OCI-LY3 (cell line): ENCODE measurements around the gene AMBRA1.

Experiments
- H2AFZ ChIP-seq: fragments of 200-600, 300-600 bp; shearing (Covaris generic); 2 replicates; pipeline ENCODE4 v1.6.0; 2014; ENCODE audit warnings: antibody characterized with exemption, low read depth, low read length
- H3K27ac ChIP-seq: fragments of 200-600, 300-600 bp; sonication (generic); 2 replicates; pipeline ENCODE4 v1.5.1; 2014; ENCODE audit warnings: mild to moderate bottlenecking, low read length, moderate library complexity, mixed read lengths
- H3K27me3 ChIP-seq: fragments of 200-600, 300-600 bp; sonication (generic); 2 replicates; pipeline ENCODE4 v1.6.1; 2014; ENCODE audit warnings: low read depth, low read length, mixed read lengths
- H3K36me3 ChIP-seq: fragments of 200-600, 300-600 bp; sonication (generic); replicated peaks from 2 replicates; pipeline ENCODE3; 2014; ENCODE audit warnings: low read depth, low read length, mixed read lengths
- H3K4me1 ChIP-seq: fragments of 300-600, 200-600 bp; sonication (generic); 2 replicates; pipeline ENCODE4 v1.6.1; 2014; ENCODE audit warnings: low read length, mixed read lengths
- H3K4me2 ChIP-seq: fragments of 200-600, 300-600 bp; sonication (generic); 2 replicates; pipeline ENCODE4 v1.6.1; 2014; ENCODE audit warnings: low read length, mixed read lengths
- H3K4me3 ChIP-seq: fragments of 300-600, 200-600 bp; sonication (generic); 2 replicates; pipeline ENCODE4 v1.5.1; 2014; ENCODE audit warnings: antibody characterized with exemption, mild to moderate bottlenecking, low read length, moderate library complexity
- H3K79me2 ChIP-seq: fragments of 300-600, 200-600 bp; shearing (Covaris generic); 2 replicates; pipeline ENCODE4 v1.6.1; 2014; ENCODE audit warnings: mild to moderate bottlenecking, low read length, mixed read lengths
- H3K9ac ChIP-seq: fragments of 300-600, 200-600 bp; shearing (Covaris generic); 2 replicates; pipeline ENCODE4 v1.6.0; 2014; ENCODE audit warnings: mild to moderate bottlenecking, low read length, moderate library complexity
- H3K9me3 ChIP-seq: fragments of 200-600, 300-600 bp; shearing (Covaris generic); 2 replicates; pipeline ENCODE4 v1.6.1; 2014; ENCODE audit warnings: low read length, mixed read lengths; ENCODE audit not compliant: insufficient read depth
- H4K20me1 ChIP-seq: fragments of 200-600, 300-600 bp; sonication (generic); 2 replicates; pipeline ENCODE4 v1.6.1; 2016; ENCODE audit warnings: low read length, mixed read lengths; ENCODE audit not compliant: insufficient read depth
- EZH2phosphoT487 ChIP-seq: fragments of 200-600 bp; shearing (Covaris generic); IDR thresholded peaks from 2 replicates; pipeline ENCODE4 v1.6.1; 2018; ENCODE audit warnings: antibody characterized with exemption, mixed run types, low read depth
- TF ChIP-seq, protein P1 (sequence below): fragments of 200-600, 300-600 bp; sonication (generic); IDR thresholded peaks from 2 replicates; pipeline ENCODE4 v1.5.1; 2014; ENCODE audit warnings: antibody characterized with exemption, low read length, low read depth

AMBRA1 gene

DNA sequence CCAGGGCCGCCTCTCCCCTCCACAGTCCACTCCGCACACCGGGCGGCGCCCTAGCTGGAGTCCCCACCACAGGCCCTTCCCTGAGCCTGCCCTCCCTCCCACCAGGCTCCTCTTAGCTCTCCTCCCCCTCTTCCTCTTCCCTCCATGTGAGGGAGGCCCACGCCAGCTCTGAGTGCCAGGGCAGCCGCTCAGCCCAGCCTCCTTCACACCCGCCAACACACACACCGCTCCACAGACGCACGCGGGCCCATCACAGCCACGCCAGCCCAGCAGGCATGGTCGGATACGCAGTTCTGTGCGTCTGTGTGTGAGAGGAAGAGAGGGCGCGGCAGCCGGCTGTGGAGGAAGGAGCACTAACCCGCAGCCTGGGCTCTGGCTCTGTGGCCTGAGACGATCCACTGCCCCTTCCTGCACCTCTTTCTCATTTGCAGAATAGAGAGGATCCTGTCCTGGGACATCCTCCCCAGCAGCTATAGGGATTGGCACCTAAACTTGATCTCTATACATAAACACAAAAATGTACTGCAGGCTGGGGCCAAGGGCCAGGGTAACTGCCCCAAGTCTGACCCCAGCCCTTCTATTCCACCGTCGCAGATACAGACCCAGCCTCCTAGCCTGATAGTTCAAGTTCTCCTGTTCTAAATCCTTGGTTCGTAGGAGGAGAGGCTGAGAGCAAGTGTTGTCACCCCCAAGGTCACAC, 205.8 kb downstream of the AMBRA1 start:
- H3K27me3 ChIP-seq, result peaks cover 14% of the 10 kb centered on the region
- peaks cover under 1% of the 10 kb centered on the region for H3K4me1 ChIP-seq
- no peaks in the 10 kb centered on the region for H3K9me3 ChIP-seq
- no peaks in the 10 kb centered on the region for H3K79me2 ChIP-seq
- H3K4me3 ChIP-seq, result no peak overlapping the region
- no peak overlapping the region for H3K27ac ChIP-seq
- no peak overlapping the region for H2AFZ ChIP-seq
- no peaks in the 10 kb centered on the region for H3K36me3 ChIP-seq
- TF ChIP-seq, protein P1, sequence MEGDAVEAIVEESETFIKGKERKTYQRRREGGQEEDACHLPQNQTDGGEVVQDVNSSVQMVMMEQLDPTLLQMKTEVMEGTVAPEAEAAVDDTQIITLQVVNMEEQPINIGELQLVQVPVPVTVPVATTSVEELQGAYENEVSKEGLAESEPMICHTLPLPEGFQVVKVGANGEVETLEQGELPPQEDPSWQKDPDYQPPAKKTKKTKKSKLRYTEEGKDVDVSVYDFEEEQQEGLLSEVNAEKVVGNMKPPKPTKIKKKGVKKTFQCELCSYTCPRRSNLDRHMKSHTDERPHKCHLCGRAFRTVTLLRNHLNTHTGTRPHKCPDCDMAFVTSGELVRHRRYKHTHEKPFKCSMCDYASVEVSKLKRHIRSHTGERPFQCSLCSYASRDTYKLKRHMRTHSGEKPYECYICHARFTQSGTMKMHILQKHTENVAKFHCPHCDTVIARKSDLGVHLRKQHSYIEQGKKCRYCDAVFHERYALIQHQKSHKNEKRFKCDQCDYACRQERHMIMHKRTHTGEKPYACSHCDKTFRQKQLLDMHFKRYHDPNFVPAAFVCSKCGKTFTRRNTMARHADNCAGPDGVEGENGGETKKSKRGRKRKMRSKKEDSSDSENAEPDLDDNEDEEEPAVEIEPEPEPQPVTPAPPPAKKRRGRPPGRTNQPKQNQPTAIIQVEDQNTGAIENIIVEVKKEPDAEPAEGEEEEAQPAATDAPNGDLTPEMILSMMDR, result no peak
- no peak for TF ChIP-seq EZH2phosphoT487
- H3K9ac ChIP-seq, result no peak overlapping the region
- no peak overlapping the region for H3K4me2 ChIP-seq
- H4K20me1 ChIP-seq, result no peaks in the 10 kb centered on the region

- Histone ChIP-seq H3K79me2 (no peaks in the 10 kb centered on the region), H3K4me2 (no peak overlapping the region), H3K4me3 (no peak overlapping the region), H3K9ac (no peak overlapping the region), H3K4me1 (no peaks in the 10 kb centered on the region), H2AFZ (no peak overlapping the region), H3K36me3 (no peaks in the 10 kb centered on the region), H3K27ac (no peak overlapping the region), H3K9me3 (no peaks in the 10 kb centered on the region), H4K20me1 (no peaks in the 10 kb centered on the region), H3K27me3 (peaks cover 14% of the 10 kb centered on the region)
- no peak for TF ChIP-seq EZH2phosphoT487
- TF ChIP-seq, protein P1, result no peak
Measured at GRCh38 chr11:46387456-46387855, 206.4 kb downstream of the AMBRA1 start.

DNA sequence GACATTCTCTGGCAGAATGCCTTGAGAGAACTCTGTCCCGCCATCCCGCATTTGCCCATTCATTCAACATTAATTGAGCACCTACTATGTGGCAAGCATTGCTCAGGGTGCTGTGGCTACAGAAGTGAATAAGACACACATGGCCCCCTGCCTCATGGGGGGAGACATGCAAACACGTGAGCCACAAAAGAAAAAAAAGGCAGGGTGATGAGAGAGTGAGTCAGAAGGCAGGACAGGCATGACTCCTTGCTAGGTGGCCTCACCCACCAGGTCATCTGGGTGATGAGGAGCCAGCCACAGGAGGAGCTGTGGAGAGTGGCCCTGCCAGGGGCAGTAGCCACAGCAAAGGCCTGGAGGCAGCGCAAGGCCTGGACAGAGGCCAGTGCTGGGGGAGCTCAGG, 207.1 kb downstream of the AMBRA1 start:
- H3K4me3 ChIP-seq, result no peak overlapping the region
- no peak overlapping the region for H3K9ac ChIP-seq
- H3K4me1 ChIP-seq, result no peaks in the 10 kb centered on the region
- TF ChIP-seq, protein P1, result no peak
- TF ChIP-seq EZH2phosphoT487, result no peak
- no peaks in the 10 kb centered on the region for H3K36me3 ChIP-seq
- no peaks in the 10 kb centered on the region for H4K20me1 ChIP-seq
- no peaks in the 10 kb centered on the region for H3K9me3 ChIP-seq
- H3K27me3 ChIP-seq, result peaks cover 14% of the 10 kb centered on the region
- no peaks in the 10 kb centered on the region for H3K79me2 ChIP-seq
- no peak overlapping the region for H2AFZ ChIP-seq
- no peak overlapping the region for H3K4me2 ChIP-seq
- H3K27ac ChIP-seq, result no peak overlapping the region

DNA sequence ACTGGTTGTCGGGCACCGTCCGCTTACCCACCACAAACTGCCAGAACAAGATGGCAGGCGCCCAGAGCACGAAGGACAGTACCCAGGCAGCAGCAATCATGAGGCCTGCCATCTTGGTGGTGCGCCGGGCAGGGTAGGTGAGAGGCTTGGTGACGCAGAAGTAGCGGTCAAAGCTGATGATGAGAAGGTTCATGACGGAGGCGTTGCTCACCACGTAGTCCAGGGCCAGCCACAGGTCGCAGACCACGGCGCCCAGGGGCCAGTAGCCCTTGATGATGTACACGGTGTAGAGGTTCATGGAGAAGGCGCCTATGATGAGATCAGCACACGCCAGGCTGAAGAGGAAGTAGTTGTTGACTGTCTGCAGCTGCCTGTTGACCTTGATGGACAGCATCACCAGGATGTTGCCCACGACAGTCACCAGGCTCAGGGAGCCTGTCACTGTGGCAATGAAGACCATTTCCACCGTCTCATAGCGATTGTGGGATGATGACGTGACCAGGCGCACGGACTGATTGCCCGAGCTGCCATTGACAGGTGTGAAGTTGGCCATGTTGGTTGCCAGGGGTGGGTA, 207.7 kb downstream of the AMBRA1 start:
- Histone ChIP-seq H3K4me2 (no peak overlapping the region), H3K9ac (no peak overlapping the region), H3K36me3 (no peaks in the 10 kb centered on the region), H3K4me3 (no peak overlapping the region), H3K79me2 (no peaks in the 10 kb centered on the region), H2AFZ (no peak overlapping the region), H4K20me1 (no peaks in the 10 kb centered on the region), H3K9me3 (no peaks in the 10 kb centered on the region), H3K4me1 (no peaks in the 10 kb centered on the region), H3K27me3 (peaks cover 14% of the 10 kb centered on the region), H3K27ac (no peak overlapping the region)
- no peak for TF ChIP-seq EZH2phosphoT487
- TF ChIP-seq, protein P1, result no peak
